Measurements from ENCODE around the gene MFAP3.

Gene MFAP3

GRCh38 chr5:154095904-154096303, 57.1 kb downstream of the MFAP3 start:
- DNase-seq = no peak

- no peak for DNase-seq
Observed at GRCh38 chr5:154097031-154097430, 58.3 kb downstream of the MFAP3 start.

GRCh38 chr5:154098465-154098864, 59.7 kb downstream of the MFAP3 start:
- no peak for DNase-seq

- no peak for DNase-seq
Observed at GRCh38 chr5:154101184-154101583, 62.4 kb downstream of the MFAP3 start.

GRCh38 chr5:154103233-154103632, 64.5 kb downstream of the MFAP3 start:
- DNase-seq = no peak

Data from stimulated activated CD4-positive, alpha-beta T cell treated with anti-CD3 and anti-CD28 coated beads, Interleukin-4, amount 100 ng/mL, for 1 hour (primary cell).